Prostate gland (tissue), 2 donors: ENCODE data around the gene PRSS1.

Source experiments
- POLR2AphosphoS5 ChIP-seq: sonication (generic); formaldehyde crosslinking; IDR thresholded peaks from one replicate; pipeline ENCODE4 v1.6.1; 2017; ENCODE audit warnings: antibody characterized with exemption
- TF ChIP-seq, protein P1 (sequence below), 4 experiments: fragments of 200-600 bp in 2 of 4; fragments of 450-650 bp in 2 of 4; sonication (generic) in 2 of 4; IDR thresholded peaks; 1 replicate in 3 of 4; 2 replicates in 1 of 4; pipeline ENCODE4 v1.5.1; 2016 to 2019; ENCODE audit warnings: antibody characterized with exemption in 4 of 4, mild to moderate bottlenecking in 2 of 4, moderate library complexity in 2 of 4

DNA sequence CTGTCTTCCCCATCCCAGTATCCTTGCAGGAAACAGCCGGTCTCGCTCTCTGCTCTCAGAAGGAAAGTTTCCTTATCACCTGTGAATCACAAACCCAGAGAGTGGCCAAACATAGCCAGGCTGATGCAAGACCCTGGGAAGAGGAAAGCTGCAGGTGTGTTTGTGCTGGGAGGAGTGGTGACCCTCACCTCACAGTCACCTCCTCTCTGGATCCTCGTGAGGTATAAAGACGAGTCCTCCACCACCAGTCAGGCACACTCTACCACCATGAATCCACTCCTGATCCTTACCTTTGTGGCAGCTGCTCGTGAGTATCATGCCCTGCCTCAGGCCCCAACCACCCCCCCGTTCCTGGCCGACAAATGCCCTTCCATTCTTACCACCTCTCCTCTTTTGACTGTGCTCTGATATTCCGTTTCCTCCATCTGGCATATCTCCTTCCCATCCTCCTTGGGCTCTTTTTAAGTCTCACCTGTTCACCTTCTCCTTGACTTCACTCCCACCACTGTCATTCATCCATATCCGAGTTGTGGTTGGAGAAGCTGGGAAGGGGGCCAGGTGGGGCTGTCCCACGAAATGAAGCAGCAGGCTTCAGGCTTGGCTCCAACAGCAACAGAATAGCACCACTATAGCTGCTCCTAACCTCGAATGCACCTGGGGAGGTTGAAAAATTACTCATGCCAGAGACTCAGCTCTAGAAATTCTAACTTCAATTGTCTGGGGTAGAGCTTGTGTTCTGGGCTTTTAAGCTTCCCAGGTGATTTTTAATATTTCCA is at the start of gene PRSS1:
- TF ChIP-seq, protein P1, sequence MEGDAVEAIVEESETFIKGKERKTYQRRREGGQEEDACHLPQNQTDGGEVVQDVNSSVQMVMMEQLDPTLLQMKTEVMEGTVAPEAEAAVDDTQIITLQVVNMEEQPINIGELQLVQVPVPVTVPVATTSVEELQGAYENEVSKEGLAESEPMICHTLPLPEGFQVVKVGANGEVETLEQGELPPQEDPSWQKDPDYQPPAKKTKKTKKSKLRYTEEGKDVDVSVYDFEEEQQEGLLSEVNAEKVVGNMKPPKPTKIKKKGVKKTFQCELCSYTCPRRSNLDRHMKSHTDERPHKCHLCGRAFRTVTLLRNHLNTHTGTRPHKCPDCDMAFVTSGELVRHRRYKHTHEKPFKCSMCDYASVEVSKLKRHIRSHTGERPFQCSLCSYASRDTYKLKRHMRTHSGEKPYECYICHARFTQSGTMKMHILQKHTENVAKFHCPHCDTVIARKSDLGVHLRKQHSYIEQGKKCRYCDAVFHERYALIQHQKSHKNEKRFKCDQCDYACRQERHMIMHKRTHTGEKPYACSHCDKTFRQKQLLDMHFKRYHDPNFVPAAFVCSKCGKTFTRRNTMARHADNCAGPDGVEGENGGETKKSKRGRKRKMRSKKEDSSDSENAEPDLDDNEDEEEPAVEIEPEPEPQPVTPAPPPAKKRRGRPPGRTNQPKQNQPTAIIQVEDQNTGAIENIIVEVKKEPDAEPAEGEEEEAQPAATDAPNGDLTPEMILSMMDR (IDR thresholded peaks at IDR 0.05) = no peak
- TF ChIP-seq POLR2AphosphoS5 = no peak
